Mucosa of rectum (tissue), 2 donors: ENCODE results near the gene RIBC1.
A peak's percentile ranks its signal among the peaks of the same experiment; 100 is the strongest.
"Not testable (repeated sequence)": the region's sequence is repeated elsewhere in the genome, so short reads cannot be mapped to it uniquely, and the experiment has no call there.

ENCODE experiments used
- H3K27ac ChIP-seq, 2 donors: one replicate each; pipeline ENCODE4 v1.7.0; 2013; ENCODE audit warnings: inconsistent platforms in 2 of 2, low read depth in 2 of 2, low read length in 2 of 2
- H3K27me3 ChIP-seq, 2 donors: one replicate each; pipeline ENCODE4 v1.7.0; 2013; ENCODE audit warnings: low read length in 2 of 2; ENCODE audit not compliant: control insufficient read depth in 2 of 2, insufficient read depth in 2 of 2
- H3K36me3 ChIP-seq, 2 donors: one replicate each; pipeline ENCODE4 v1.7.0; 2013; ENCODE audit warnings: low read length in 2 of 2; ENCODE audit not compliant: control insufficient read depth in 2 of 2, insufficient read depth in 2 of 2
- H3K4me1 ChIP-seq, 2 donors: one replicate each; pipeline ENCODE4 v1.7.0; 2013; ENCODE audit warnings: low read length in 2 of 2, mild to moderate bottlenecking in 1 of 2; ENCODE audit not compliant: control insufficient read depth in 2 of 2, insufficient read depth in 2 of 2
- H3K4me3 ChIP-seq, 2 donors: one replicate each; pipeline ENCODE4 v1.7.0; 2013; ENCODE audit warnings: low read length in 2 of 2
- H3K9ac ChIP-seq, 2 donors: one replicate each; pipeline ENCODE4 v1.7.0; 2013; ENCODE audit warnings: low read length in 2 of 2, low read depth in 1 of 2, mild to moderate bottlenecking in 1 of 2
- H3K9me3 ChIP-seq, 2 donors: one replicate each; pipeline ENCODE4 v1.7.0; 2013; ENCODE audit warnings: low read length in 2 of 2; ENCODE audit not compliant: control insufficient read depth in 2 of 2
- donor health status: healthy.
- donor health status: Normal muscosa, but diverticular disease.

The RIBC1 gene

DNA sequence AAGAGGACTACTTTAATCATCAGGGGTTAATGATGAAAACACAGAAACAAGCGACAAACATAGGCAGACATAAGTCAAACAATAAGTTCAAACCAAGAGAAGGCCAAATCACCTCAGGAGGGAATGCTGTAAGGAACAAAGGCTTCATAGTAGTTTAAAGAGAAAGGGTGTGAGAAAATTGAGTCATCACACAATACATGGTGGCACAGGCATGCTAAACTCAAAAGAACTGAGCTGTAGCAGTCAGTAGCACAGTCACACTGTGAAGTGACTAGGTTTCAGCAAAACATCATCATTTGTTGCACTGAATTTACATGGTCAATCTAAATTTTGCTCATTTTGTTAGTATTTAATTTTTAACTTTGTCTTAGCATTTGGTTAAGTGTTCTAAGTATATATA, 24.5 kb upstream of the RIBC1 start:
- H3K9me3 ChIP-seq, result no peaks in the 10 kb centered on the region
- H3K36me3 ChIP-seq, result peaks cover 28 to 56% of the 10 kb centered on the region in 2 donors
- no peaks in the 10 kb centered on the region for H3K4me1 ChIP-seq
- no peaks in the 10 kb centered on the region for H3K27me3 ChIP-seq
- H3K4me3 ChIP-seq, result no peak overlapping the region
- H3K27ac ChIP-seq, result no peak overlapping the region
- no peak overlapping the region for H3K9ac ChIP-seq

DNA sequence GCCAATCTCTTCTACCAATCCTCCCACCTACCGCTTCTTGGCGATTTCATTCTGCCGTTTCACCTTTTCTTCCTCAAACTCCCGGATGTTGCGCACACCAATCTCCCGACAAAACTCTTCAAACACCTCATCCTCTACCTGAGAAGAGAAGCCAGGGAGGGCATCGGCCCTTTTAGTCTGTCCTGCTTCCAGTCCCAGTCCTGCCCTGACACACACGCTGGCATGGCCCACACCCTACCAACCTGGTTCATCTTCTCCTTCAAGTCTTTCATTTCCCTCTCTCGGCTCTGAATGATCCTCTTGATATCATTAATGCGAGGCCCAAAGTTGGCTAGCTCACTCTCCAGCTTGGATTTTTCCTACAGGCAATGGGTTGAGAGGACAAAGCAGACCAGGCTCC, 19.1 kb upstream of the RIBC1 start:
- H3K27ac ChIP-seq, result no peak overlapping the region
- H3K9me3 ChIP-seq, result no peaks in the 10 kb centered on the region
- H3K36me3 ChIP-seq, result peaks cover 60 to 65% of the 10 kb centered on the region in 2 donors
- no peaks in the 10 kb centered on the region for H3K4me1 ChIP-seq
- H3K4me3 ChIP-seq, result no peak overlapping the region
- no peaks in the 10 kb centered on the region for H3K27me3 ChIP-seq
- H3K9ac ChIP-seq, result no peak overlapping the region

DNA sequence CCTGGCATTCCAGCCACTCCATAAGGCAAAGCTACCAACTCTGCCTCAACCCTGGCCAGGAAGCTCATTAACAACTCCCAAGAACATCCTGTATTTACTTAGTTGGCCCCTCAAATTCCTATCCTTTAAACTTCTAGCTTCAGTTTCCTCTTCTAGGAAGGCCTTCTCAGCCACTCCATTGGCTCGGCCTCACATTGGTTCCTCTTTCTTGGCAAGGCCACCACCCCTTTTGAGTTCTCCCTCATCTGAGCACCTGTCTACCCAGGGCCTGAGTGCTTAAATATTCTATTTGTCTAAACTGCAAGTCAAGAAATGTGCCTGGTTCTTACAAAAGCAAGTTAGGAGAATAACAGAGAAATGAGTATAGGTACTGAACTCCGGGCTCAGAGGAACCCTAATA, 10.2 kb upstream of the RIBC1 start:
- Histone ChIP-seq H3K4me1 (no peaks in the 10 kb centered on the region), H3K27ac (no peak overlapping the region), H3K36me3 (peaks cover 50 to 51% of the 10 kb centered on the region in 2 donors), H3K9me3 (no peaks in the 10 kb centered on the region), H3K4me3 (no peak overlapping the region), H3K9ac (no peak overlapping the region), H3K27me3 (no peaks in the 10 kb centered on the region)

DNA sequence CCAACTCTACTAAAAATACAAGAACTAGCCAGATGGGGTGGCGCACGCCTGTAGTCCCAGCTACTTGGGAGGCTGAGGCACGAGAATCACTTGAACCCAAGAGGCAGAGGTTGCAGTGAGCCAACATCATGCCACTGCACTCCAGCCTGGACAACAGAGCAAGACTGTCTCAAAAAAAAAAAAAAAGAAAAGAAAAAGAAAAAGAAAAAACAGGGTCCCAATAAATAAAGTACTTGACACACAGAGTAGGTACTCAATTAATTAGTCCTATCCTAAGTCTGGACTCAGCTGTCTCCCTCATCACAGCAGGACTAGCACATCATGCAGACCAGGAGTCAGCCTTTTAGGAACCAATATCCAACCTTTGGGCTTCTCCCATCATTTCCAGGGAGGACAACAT, 2.3 kb upstream of the RIBC1 start:
- H3K9ac ChIP-seq, H3K27me3 ChIP-seq, H3K36me3 ChIP-seq, H3K27ac ChIP-seq, H3K4me3 ChIP-seq, H3K9me3 ChIP-seq: not testable (repeated sequence)
- peaks cover 12 to 18% of the 10 kb centered on the region in 2 donors for H3K4me1 ChIP-seq

DNA sequence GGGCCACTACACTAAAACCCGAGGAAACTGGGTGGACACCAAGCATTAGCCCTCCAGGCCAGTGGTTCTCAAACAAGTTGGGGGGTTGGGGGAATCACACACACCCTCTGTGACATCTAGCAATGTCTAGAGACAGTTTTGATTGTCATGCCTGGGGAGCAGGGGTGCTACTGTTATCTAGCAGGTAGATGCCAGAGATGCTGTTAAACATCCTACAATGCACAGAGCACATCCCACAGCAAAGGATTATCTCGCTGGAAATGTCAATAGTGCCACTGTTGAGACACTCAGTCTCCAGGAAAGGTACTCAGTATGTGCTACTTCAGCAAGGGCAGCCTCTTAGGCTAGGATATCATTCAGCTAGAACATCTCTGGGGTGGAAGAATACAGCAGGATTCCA, 1.5 kb upstream of the RIBC1 start:
- Histone ChIP-seq H3K9me3 (no peaks in the 10 kb centered on the region), H3K4me1 (peaks cover 12 to 18% of the 10 kb centered on the region in 2 donors), H3K27me3 (no peaks in the 10 kb centered on the region), H3K4me3 (peak overlapping the region; percentile 77 to 93), H3K27ac (no peak overlapping the region), H3K36me3 (no peaks in the 10 kb centered on the region), H3K9ac (peak overlapping the region; percentile 80 to 94)

DNA sequence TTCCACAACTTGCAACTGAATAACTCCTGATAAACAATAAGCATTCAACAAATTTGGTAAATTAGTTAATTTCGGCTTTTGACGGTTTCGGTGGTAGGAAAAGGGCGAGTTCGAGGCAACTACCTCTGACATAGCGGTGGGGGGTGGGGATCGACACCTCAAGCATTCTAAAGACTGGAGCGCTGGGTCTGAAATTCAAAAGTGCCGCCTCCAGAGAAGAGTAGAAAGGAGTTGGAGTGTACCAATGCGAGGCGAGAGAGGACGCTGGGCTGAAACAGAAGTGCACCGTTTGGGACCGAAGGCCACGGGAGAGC, 944 bp upstream of the RIBC1 start:
- H3K4me3 ChIP-seq, result peak overlapping the region; percentile 77 to 93
- H3K4me1 ChIP-seq, result peaks cover 12 to 18% of the 10 kb centered on the region in 2 donors
- H3K27me3 ChIP-seq, result no peaks in the 10 kb centered on the region
- peak overlapping the region; percentile 80 to 94 for H3K9ac ChIP-seq
- H3K27ac ChIP-seq, result peak overlapping the region; percentile 89 to 94
- no peaks in the 10 kb centered on the region for H3K9me3 ChIP-seq
- no peaks in the 10 kb centered on the region for H3K36me3 ChIP-seq

DNA sequence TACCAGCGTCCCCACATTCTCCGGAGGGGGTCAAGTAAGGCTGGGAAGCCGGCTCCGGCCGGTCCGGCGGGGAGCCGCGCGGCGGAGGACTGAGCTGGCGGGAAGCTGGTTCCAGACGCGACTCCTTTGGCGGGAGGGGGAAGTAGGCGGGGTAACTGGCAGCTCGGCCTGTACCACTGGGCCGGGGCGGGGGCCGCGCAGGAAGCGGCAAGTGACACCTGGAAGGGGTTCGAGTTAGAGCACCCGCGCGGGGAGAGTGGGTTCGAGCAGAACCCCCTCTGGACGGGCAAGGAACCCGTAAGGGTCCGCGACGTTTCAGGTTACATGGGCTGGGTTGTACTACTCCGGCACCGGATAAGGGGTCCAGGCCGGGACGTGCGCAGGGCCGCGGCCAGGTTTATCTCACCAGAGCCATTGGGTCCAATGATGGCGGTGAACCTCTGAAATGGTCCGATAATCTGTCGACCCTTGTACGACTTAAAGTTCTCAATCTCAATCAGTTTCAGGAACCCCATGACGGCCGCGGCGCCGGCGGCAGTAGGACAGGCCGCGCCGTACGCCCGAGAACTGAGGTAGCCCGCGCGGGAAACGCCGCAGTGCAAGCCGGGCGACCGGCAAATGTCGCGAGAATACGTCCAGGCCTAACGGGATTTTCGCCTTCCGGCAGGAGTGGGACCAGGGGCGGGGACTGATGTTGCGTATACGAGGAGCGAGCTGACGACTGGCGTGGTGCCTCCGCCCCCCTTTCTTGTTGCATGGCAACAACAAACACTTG, 400 bp upstream of the RIBC1 start, which contains the start of gene SMC1A:
TSS of gene SMC1A (minus strand) at position 569 of the 775 bp plus-strand sequence. CDS start at position 515, 54 bp downstream.
- no peaks in the 10 kb centered on the region for H3K27me3 ChIP-seq
- H3K36me3 ChIP-seq, result no peaks in the 10 kb centered on the region
- H3K9ac ChIP-seq, result peak within 1 kb of the TSS; percentile 80 to 94
- peak within 1 kb of the TSS; percentile 77 to 93 for H3K4me3 ChIP-seq
- H3K27ac ChIP-seq, result peak within 1 kb of the TSS; percentile 89 to 94
- H3K9me3 ChIP-seq, result no peaks in the 10 kb centered on the region
- peaks cover 12 to 18% of the 10 kb centered on the region in 2 donors for H3K4me1 ChIP-seq

DNA sequence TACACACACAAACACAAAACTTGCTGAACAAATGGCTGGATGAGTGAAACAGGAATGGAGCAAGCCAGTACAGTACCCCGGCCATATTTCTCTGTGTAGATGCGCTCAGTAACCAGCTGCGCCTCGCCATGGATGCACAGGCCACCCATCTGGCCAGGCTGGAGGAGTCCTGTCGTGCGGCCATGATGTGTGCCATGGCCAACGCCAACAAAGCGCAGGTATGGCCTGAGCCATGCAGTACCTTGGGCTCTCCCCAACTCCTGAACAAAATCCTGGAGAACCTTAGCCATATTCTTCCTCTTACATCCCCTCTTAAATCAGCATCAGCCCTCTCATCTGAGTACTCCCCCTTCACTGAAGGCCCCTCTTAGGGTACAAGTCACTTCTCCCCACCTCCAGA, 7.1 kb downstream of the RIBC1 start:
- no peaks in the 10 kb centered on the region for H3K9me3 ChIP-seq
- no peak overlapping the region for H3K9ac ChIP-seq
- no peaks in the 10 kb centered on the region for H3K27me3 ChIP-seq
- H3K4me3 ChIP-seq, result no peak overlapping the region
- peaks cover 9 to 13% of the 10 kb centered on the region in 2 donors for H3K36me3 ChIP-seq
- no peak overlapping the region for H3K27ac ChIP-seq
- peaks cover 9 to 11% of the 10 kb centered on the region in 2 donors for H3K4me1 ChIP-seq

DNA sequence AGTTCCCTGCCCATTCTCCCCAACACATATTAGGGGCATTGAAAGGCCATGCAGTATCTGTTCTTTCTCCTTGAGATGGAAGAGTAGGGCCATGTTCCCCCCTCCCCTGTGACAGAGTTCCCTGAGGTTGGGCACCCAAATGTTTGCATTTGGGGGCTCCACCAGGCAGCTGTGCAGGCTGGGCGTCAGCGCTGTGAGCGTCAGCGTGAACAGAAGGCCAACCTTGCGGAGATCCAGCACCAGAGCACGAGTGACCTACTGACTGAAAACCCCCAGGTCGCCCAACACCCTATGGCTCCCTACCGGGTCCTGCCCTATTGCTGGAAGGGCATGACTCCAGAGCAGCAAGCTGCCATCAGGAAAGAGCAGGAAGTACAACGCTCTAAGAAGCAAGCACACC, 7.6 kb downstream of the RIBC1 start:
- Histone ChIP-seq H3K4me3 (no peak overlapping the region), H3K9me3 (no peaks in the 10 kb centered on the region), H3K36me3 (peaks cover 9 to 13% of the 10 kb centered on the region in 2 donors), H3K27ac (no peak overlapping the region), H3K9ac (no peak overlapping the region), H3K27me3 (no peaks in the 10 kb centered on the region), H3K4me1 (peaks cover 11 to 12% of the 10 kb centered on the region in 2 donors)

DNA sequence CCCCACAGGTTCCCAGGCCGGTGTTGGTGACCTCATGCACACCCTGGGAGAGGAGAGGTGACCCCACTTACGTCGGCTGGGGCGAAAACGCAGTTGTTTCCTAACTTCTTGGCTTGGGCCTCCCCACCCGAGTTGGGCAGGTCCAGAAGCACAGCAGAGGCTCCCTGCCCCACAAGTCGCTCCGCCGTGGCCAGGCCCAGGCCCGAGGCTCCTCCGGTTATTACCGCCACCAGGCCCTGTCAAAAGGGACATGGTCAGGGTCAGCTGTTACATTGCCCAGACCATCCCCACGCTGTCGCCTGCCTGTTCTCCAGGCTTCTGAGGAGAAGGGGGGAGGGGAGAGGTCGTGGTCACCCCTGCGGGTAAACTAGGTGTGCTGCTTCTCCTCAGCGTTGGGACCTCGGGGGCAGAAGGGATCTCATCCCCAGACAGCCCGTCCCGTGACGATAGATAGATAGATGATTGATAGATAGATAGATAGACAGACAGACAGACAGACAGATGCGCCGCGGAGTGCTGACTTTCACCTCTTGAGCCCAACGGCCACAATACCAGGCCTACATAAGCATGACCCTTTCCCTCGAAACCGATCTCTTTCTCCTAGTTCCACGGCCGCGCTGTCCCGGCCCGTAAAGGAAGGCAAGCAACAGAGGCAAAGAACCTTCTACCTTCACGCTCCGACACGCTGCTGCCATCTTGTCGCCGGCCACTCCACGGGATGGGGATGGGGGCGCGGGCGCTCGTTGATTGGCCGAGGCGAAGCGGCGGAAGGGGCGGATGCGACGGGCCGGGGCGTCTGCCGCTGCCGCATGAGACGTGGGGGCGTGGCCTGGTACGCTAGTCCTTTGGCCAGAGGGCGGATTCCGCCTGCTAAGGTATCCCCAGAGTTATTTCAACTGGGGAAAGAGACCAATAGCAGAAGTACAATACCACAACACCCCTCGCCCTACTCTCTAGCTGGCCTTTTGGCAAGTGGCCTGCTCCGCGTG, 11.3 kb downstream of the RIBC1 start, which contains the start of gene HSD17B10:
TSS of gene HSD17B10 (minus strand) at position 720 of the 989 bp plus-strand sequence. CDS start at position 695, 25 bp downstream.
- Histone ChIP-seq H3K9ac (peak within 1 kb of the TSS; percentile 77 to 78), H3K4me1 (peaks cover 11 to 12% of the 10 kb centered on the region in 2 donors), H3K4me3 (peak within 1 kb of the TSS; percentile 86 to 94), H3K9me3 (no peaks in the 10 kb centered on the region), H3K36me3 (peaks cover 9 to 13% of the 10 kb centered on the region in 2 donors), H3K27me3 (peaks cover 5 to 6% of the 10 kb centered on the region in 2 donors), H3K27ac (peak within 1 kb of the TSS; percentile 20 to 48)
